Activated CD4-positive, alpha-beta T cell treated with anti-CD3 and anti-CD28 coated beads, Interleukin-2, amount 10 ng/mL, durations not matched to agents 7 days and 5 days (primary cell): ENCODE data around the gene DPP9. TPM values are rescaled to one million over a fixed set of nuclear protein-coding genes. Genes with fewer than 3 reads are reported as not detected.
A peak's percentile ranks its signal among the peaks of the same experiment; 100 is the strongest.

Source experiments
- CTCF ChIA-PET: fragments of 350-600 bp; sonication (Branson Sonifier 250); formaldehyde crosslinking; loops from one replicate; lab custom pipeline; 2021; ENCODE audit warnings: antibody characterized with exemption; lab: Charles Lee
- POLR2A ChIA-PET: fragments of 350-600 bp; sonication (Branson Sonifier 250); formaldehyde crosslinking; loops from one replicate; lab custom pipeline; 2021; ENCODE audit warnings: antibody characterized with exemption; lab: Charles Lee
- DNase-seq: peaks from one replicate; pipeline ENCODE4 v3.0.0-alpha.2; 2020
- H3K27ac Mint-ChIP-seq: one replicate; pipeline ENCODE4 v1.8.0; 2021; ENCODE audit warnings: mild to moderate bottlenecking, moderate library complexity, mixed read lengths
- H3K27me3 Mint-ChIP-seq: one replicate; pipeline ENCODE4 v1.8.0; 2021; ENCODE audit warnings: mixed read lengths
- H3K36me3 Mint-ChIP-seq: one replicate; pipeline ENCODE4 v1.8.0; 2021; ENCODE audit warnings: low read depth, mixed read lengths
- H3K4me1 Mint-ChIP-seq: one replicate; pipeline ENCODE4 v1.8.0; 2021; ENCODE audit warnings: mixed read lengths
- H3K4me3 Mint-ChIP-seq: one replicate; pipeline ENCODE4 v1.8.0; 2021; ENCODE audit warnings: mild to moderate bottlenecking, moderate library complexity, mixed read lengths
- H3K9me3 Mint-ChIP-seq: one replicate; pipeline ENCODE4 v1.8.0; 2021; ENCODE audit warnings: mixed read lengths
- microRNA-seq: library from miRNA; unstranded; fragments of <30 nt; microRNA quantifications from one replicate; pipeline ENCODE4 v1.2.0, GENCODE V29; 2021; ENCODE audit warnings: borderline microRNAs expressed, borderline replicate concordance
- total RNA-seq, 2 experiments: library from RNA; stranded (reverse); gene quantifications; one replicate each; pipeline ENCODE4 v1.2.3, GENCODE V29; 2021

The DPP9 gene
- total RNA-seq, 2 experiments from 2014 or later: 70.5 to 79.3 TPM

DNA sequence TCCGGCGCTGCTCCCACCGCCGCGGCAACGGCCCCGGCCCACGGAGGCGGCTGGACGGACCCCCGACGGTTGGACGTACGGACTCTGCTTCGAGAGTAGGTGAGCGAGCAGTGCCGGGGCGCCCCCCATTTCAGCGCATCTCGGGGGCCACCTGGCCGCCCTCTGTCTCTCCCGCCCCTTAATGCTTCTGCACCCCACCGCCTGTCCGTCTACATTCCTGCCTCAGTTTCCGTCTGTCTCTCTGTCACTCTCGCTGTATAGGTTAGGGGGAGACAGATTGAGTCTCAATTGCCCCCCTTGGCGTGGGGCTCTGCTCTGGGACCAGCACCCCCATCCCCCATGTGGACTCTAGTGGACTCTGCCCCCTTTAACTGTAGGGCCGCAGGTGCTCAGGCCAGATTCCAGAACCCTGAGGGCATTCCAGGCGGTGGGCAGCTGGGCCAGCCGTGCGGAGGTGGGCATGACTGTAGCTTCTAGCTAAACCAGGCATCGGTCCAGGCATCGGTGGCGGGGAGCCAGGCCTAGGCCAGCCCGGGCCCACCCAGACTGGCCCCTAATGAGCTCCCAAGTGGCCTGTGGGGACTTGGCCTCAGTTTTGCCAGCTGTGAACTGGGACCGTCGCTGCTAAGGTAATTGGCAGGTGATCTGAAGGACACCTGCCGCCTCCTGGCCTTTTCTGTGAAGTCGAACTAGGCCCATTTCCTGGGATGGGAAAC is 84.0 kb downstream of the DPP9 start:
- Mint-ChIP-seq H3K4me3 (peak overlapping the region; percentile 94), H3K4me1 (peaks cover 39% of the 10 kb centered on the region), H3K27me3 (no peaks in the 10 kb centered on the region), H3K9me3 (no peaks in the 10 kb centered on the region), H3K27ac (peak overlapping the region; percentile 86), H3K36me3 (peaks cover 2% of the 10 kb centered on the region)
- ChIA-PET POLR2A (no interaction called here), CTCF (no interaction called here)
- no peak for DNase-seq

DNA sequence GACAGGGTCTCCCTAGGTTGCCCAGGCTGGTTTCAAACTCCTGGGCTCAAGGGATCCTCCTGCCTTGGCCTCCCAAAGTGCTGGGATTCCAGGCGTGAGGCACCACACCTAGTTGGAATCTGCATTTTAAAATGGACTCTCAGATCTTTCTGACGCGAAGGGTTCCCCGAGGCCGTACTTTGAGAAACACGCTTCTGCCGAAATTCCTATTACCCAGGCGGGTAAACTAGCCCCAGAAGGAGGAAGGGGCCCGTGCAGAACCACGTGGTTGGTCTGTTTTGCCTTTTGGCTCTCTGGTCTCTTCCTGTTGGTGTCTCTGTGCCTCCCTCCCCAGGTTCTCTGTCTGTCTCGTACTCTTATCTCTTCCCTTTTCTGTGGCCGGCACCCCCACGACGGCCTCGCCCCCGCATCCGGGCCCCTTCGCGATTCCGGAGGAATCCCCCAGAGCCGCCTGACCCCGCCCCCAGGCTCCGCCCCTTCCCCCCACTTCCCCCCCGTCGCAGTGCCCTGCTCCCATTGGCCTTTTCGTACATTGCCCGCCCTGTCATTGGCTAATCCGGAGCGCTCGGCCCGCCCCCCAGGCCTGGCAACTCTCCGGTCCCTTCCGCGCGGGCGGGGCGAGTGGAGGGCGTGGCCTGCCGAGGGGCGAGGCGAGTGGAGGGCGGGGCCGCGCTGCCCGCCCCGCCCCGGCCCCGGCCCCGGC is 84.7 kb downstream of the DPP9 start, which contains the start of gene TNFAIP8L1:
TNFAIP8L1 (plus strand) TSS at position 689 of the 703 bp plus-strand sequence. CDS start 12,354 bp downstream, outside the sequence.
- H3K27ac Mint-ChIP-seq: peak within 1 kb of the TSS; percentile 94
- H3K4me1 Mint-ChIP-seq: peaks cover 42% of the 10 kb centered on the region
- ChIA-PET POLR2A (no interaction called here), CTCF (interaction anchor here (3.4 kb wide), 1 partner anchor 11 kb away, joined by 25 read pairs; no protein-coding TSS in a partner anchor)
- H3K36me3 Mint-ChIP-seq: peaks cover 2% of the 10 kb centered on the region
- H3K9me3 Mint-ChIP-seq: no peaks in the 10 kb centered on the region
- peak; percentile 99 for DNase-seq
- peak within 1 kb of the TSS; percentile 94 for H3K4me3 Mint-ChIP-seq
- no peaks in the 10 kb centered on the region for H3K27me3 Mint-ChIP-seq

DNA sequence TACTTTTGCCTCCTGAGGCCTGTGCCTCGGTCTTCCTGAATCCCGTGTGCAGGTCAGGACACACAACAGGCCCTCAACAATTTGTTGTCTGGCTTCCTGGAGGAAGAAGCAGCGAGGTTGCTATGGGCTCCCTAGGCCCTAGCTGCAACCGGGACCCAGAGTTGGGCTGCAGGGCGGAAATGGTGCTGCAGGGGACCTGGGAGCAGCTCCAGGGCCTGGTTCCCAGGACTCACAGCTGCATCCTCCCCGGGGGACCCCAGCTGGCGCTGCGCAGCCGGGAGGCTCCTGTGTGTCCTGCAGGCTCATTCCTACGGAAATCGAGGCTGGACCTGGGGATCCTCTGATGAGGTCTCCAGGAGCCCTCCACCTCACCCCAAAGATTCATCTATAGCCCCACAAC is 85.3 kb downstream of the DPP9 start:
- peak overlapping the region; percentile 94 for H3K27ac Mint-ChIP-seq
- POLR2A ChIA-PET: no interaction called here
- no peaks in the 10 kb centered on the region for H3K9me3 Mint-ChIP-seq
- CTCF ChIA-PET: interaction anchor here (3.4 kb wide), 1 partner anchor 11 kb away, joined by 25 read pairs; no protein-coding TSS in a partner anchor
- H3K4me3 Mint-ChIP-seq: peak overlapping the region; percentile 16
- no peak for DNase-seq
- H3K4me1 Mint-ChIP-seq: peaks cover 44% of the 10 kb centered on the region
- peaks cover 2% of the 10 kb centered on the region for H3K36me3 Mint-ChIP-seq
- H3K27me3 Mint-ChIP-seq: no peaks in the 10 kb centered on the region

DNA sequence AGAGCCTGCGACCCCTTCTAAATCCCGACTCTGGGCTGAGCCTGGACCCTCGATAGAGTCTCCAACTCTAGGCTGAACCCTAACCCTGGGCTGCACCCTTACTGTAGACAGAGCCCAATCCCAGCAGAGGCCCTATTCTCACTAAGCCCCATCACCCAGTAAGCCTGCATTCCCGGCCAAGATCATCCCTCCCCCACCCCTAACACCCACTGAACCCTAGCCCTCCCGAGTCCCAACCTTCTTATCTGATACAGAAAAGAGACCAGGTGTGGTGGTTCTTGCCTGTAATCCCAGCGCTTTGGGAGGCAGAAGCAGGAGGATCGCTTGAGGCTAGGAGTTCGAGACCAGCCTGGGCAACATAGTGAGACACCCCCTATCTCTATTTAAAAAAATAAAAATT is 86.9 kb downstream of the DPP9 start:
- POLR2A ChIA-PET: no interaction called here
- no peaks in the 10 kb centered on the region for H3K9me3 Mint-ChIP-seq
- CTCF ChIA-PET: interaction anchor here (0.7 to 3.4 kb wide), 19 partner anchors 8 to 112 kb away, joined by 3 to 25 read pairs (median 5); partner anchors contain the start of gene LRG1
- peaks cover 43% of the 10 kb centered on the region for H3K4me1 Mint-ChIP-seq
- no peak overlapping the region for H3K4me3 Mint-ChIP-seq
- H3K36me3 Mint-ChIP-seq: peaks cover 2% of the 10 kb centered on the region
- DNase-seq: no peak
- H3K27me3 Mint-ChIP-seq: no peaks in the 10 kb centered on the region
- peak overlapping the region; percentile 13 for H3K27ac Mint-ChIP-seq

DNA sequence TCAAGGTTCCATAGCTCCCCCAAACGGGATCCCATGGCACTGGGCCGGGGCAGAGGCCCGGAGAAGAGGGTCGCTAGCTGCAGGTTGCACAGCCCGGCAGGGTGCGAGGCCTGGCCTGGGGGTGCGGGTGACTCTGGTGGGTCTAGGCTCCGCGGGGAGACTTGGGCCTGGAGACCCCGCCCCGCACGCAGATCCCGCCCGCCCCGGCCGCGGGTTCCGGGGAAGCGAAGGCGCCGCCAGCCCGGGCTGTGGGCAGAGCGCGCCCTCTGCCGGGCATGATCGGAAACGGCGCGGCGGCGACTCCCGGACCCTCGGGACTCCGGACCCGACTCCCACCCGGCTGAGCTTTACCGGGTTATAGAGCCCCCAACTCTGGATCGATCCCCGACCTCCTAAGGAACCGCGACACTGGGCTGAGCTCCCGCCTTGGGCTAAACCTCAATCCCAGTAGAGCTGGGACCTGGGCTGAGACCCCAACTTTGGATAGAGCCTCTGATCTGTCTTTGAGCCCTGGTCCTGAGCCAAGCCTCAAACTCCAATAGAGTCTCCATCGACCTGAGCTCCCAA is 87.4 kb downstream of the DPP9 start:
- CTCF ChIA-PET: interaction anchor here (0.6 to 3.4 kb wide), 23 partner anchors 8 to 155 kb away, joined by 3 to 25 read pairs (median 5); partner anchors contain the start of genes FEM1A and LRG1
- H3K27ac Mint-ChIP-seq: peak overlapping the region; percentile 74
- peak overlapping the region; percentile 54 for H3K4me3 Mint-ChIP-seq
- H3K9me3 Mint-ChIP-seq: no peaks in the 10 kb centered on the region
- H3K36me3 Mint-ChIP-seq: peaks cover 2% of the 10 kb centered on the region
- peaks cover 39% of the 10 kb centered on the region for H3K4me1 Mint-ChIP-seq
- H3K27me3 Mint-ChIP-seq: no peaks in the 10 kb centered on the region
- POLR2A ChIA-PET: no interaction called here
- DNase-seq: peak; percentile 76

DNA sequence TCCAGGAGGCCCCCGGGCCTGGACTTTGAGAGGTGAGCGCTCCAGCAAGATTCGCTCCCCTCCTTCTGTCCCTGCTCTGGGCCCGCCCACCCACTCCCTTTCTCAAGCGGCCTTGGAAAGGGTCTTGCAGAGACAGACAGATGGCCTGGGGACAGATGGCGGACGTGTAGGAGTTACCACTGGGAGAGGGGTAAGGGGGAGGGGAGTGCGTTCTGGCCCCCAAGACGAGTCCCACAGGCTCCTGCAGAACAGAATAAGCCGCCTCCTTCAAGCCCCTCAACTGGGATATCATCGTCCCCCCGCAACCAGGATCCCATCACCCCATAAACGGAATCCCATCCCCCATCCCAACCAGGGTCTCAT is 87.9 kb downstream of the DPP9 start:
- no peak for DNase-seq
- Mint-ChIP-seq H3K9me3 (no peaks in the 10 kb centered on the region), H3K27ac (peak overlapping the region; percentile 74), H3K36me3 (peaks cover 2% of the 10 kb centered on the region), H3K4me3 (peak overlapping the region; percentile 54), H3K4me1 (peaks cover 37% of the 10 kb centered on the region), H3K27me3 (no peaks in the 10 kb centered on the region)
- POLR2A ChIA-PET: no interaction called here
- CTCF ChIA-PET: interaction anchor here (0.6 to 3.4 kb wide), 18 partner anchors 8 to 155 kb away, joined by 3 to 25 read pairs (median 6); partner anchors contain the start of gene FEM1A

DNA sequence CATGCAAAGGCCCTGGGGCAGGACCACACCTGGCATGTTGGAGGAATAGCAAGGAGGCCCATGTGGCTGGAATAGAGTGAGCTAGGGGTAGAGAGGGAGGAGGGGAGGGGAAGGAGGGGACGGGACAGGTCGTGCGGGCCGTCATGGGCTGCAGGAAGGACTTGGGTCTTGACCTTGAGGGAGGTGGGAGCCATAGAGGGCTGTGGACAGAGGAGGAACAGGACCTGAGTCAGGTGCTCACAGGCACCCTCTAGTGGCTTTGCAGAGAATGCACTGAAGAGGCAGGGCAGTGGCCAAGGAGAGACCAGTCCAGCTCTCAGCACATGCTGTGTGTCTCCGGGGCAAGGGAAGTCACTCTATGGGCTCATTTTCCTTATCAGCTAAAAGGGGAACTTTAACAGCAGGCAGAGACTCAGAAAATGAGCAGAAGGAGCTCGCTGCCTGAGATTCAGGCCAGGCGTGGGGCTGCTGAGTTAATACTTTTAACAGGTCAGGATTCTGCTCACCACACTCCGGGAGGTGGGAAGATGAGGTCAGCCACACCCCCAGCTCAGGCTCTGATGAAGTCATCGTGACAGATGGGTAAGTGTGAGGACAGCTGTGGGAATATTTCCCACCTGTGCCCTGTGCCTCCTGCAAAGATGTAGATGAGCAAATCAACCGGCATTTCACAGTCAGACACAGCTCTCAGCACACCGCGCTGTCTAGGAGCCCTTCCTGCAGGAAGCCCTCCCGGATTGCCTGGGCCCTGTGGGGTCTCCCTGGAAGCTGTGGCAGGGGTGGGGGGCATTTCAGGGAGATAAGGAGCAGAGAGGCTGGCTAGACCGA is 90.3 kb downstream of the DPP9 start:
- Mint-ChIP-seq H3K36me3 (no peaks in the 10 kb centered on the region), H3K27me3 (no peaks in the 10 kb centered on the region), H3K27ac (no peak overlapping the region), H3K4me3 (no peak overlapping the region), H3K9me3 (no peaks in the 10 kb centered on the region), H3K4me1 (peaks cover 24% of the 10 kb centered on the region)
- POLR2A ChIA-PET: interaction anchor here (0.5 to 0.6 kb wide), 2 partner anchors 65 to 320 kb away, joined by 4 to 11 read pairs; no protein-coding TSS in a partner anchor
- peak; percentile 56 for DNase-seq
- CTCF ChIA-PET: interaction anchor here (0.8 to 3.1 kb wide), 10 partner anchors 11 to 108 kb away, joined by 3 to 10 read pairs (median 4); no protein-coding TSS in a partner anchor

Small RNA genes within 50 kb of the gene (microRNA-seq; reads per million reads assigned to microRNA genes)
- 1.3 reads per million for gene MIR7-3

Other genes starting within 250 kb of the DPP9 start
- not detected for gene PLIN4, start 205.4 kb downstream of the DPP9 start, total RNA-seq
- not detected for gene PLIN5, start 188.6 kb downstream of the DPP9 start, total RNA-seq
- under 1 TPM in 1 of 2 experiments, not detected in 1; 0.07 TPM for gene LRG1, start 183.8 kb downstream of the DPP9 start, total RNA-seq
- not detected for gene SEMA6B, start 164.2 kb downstream of the DPP9 start, total RNA-seq
- 10 to 100 TPM; 19.6 to 21.9 TPM for gene TNFAIP8L1, start 84.3 kb downstream of the DPP9 start, total RNA-seq
- gene MYDGF, start 53.5 kb downstream of the DPP9 start, total RNA-seq: 10 to 100 TPM; 36.2 to 45.3 TPM
- 10 to 100 TPM; 11.9 TPM for gene FEM1A, start 67.9 kb upstream of the DPP9 start, total RNA-seq
- 10 to 100 TPM; 18.6 to 19.2 TPM for gene TICAM1, start 107.9 kb upstream of the DPP9 start, total RNA-seq
- 10 to 100 TPM; 24.1 to 28.1 TPM for gene PLIN3, start 143.8 kb upstream of the DPP9 start, total RNA-seq
- 1 to 10 TPM; 1.5 to 1.8 TPM for gene ARRDC5, start 179.1 kb upstream of the DPP9 start, total RNA-seq
- 100 to 1,000 TPM; 130 to 141 TPM for gene UHRF1, start 185.7 kb upstream of the DPP9 start, total RNA-seq
- 10 to 100 TPM; 37.1 to 40.2 TPM for gene KDM4B, start 245.3 kb upstream of the DPP9 start, total RNA-seq